HTR-8/SVneo (cell line): ENCODE data around the gene KIAA0319L.

Experiments
- DNase-seq: peaks from one replicate; pipeline ENCODE4 v3.0.0; 2011; ENCODE audit warnings: low spot score, mixed read lengths; ENCODE audit not compliant: insufficient read length
- FAIRE-seq: peaks from 2 replicates; lab custom pipeline; 2011; peaks lifted over from hg19 to GRCh38; lab: Jason Lieb, UNC

KIAA0319L gene

DNA sequence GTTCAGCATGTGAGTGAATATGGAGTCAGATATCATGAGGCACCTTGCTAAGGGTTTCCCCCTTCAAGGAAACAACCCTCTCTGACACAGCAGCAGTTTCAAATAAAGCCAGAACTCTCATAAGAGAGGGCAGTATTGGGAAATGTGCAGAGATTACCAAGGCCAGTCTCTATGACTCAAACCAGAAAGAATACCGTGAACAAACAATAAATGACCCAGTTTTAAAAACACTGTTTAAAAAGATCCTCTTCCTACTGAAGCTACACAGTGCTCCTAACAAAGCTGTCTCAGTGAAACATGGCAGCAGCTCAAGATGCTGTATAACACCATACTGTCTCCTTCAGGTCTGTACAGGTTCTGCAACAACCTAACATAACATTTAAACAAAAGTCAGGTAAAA is 102.6 kb downstream of the KIAA0319L start:
- DNase-seq (no peak), FAIRE-seq (no peak)

GRCh38 chr1:35454176-35454575 is 103.0 kb downstream of the KIAA0319L start:
- no peak for FAIRE-seq
- no peak for DNase-seq

DNA sequence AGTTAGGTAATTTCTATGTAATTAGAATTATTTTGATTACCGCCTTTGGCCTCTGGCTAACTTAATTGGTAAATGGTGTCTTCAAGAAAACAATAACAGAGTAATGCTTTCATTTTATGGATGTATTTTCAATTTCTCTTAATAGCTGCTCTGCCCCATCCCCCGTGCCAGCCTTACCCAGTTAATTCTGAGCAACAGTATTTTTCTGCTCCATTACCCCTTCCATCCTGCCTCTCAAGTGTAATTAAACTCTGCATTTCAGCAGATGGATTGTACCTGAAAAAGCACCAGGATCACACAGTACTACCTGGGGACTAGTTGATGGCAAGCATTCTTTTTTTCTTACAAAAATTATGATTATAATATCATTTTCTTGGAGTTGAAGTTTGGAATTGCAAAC is 104.2 kb downstream of the KIAA0319L start:
- no peak for DNase-seq
- FAIRE-seq, result no peak

DNA sequence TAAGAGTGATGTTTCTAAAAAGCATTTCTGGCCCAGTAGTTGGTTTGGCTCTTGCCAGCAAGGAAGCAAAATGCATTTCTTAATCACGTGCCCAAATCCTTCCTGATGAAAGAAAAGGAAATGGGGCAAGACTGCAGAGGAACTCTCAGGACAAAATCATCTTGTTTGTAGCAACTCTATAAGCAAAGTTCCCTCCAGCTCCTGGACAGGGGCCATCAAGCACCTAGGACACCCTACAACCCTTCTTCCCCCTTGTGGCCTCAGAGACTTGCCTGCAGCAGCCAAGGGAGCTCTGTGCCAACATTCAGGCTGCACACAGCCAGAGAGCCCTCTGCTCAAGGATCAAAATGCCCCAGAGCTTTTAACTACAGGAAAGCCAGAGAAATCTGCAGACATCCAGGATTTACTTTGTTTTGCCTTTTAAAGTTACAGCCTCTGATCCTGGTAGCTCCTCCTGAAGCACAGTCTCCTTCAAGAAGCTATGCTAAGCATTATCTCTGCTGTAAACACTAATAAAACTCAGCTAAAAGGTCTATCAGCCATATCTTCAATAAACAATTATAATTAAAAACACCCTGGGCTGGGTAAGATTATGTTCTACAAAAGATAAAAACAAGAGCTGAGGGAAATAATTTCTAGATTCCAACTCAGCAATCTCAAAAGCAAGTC is 105.0 kb downstream of the KIAA0319L start:
- DNase-seq (no peak), FAIRE-seq (no peak)

GRCh38 chr1:35451125-35451528 is 106.1 kb downstream of the KIAA0319L start:
- FAIRE-seq, result no peak
- DNase-seq, result peak; percentile 48

DNA sequence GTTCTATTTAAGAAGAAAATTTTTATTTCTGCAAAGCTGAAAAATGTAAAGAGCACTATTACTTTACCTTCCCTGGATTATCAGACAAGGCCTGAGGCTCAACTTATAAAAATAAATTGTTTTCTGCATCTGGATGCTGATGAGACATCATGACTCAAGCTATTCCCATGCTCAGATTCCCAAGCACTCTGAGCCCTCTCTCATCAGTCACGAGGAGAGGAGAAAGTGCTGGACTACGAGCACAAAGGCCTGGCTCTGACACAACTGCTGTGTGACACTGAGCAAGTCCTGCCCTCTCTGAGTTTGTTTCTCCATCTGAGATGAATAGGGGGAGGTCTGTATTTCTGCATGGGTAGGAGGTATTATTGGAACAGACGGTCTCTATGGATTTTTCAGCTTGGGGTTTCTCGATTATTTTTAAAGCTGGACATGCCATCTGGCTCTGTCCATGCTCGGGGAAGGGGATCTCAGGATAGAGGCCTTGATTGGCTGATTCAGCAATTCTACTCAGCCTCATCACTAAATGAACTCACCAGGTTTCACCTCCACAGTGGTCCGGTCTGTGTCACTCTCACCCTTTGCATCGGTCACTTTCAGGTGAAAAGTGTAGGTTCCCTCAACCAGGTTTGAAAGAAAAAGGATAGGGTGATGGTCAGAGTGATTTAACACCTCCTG is 107.7 kb downstream of the KIAA0319L start:
- DNase-seq, result no peak
- FAIRE-seq, result no peak

DNA sequence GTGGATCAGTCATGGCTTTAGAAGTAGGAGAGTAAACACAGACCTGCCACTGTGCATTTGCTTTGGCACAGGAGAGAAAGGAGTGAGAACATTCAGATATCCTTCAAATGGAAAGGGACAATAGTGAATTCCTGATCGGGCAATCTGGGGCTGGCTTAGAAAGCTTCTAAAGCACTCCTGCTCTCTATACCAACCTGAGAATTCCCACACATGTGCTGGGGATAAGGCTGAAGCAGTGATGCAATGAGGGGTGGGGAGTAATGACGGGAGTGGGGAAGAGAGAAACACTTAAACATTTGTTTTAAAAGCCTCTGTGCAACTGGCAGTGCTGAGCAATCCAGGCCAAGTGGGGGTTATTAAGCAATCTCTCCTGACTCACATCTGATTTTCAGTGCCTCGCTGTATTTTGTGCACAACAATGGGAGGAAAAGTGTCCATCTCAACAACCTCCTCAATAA is 108.8 kb downstream of the KIAA0319L start:
- DNase-seq (no peak), FAIRE-seq (no peak)

- FAIRE-seq, result no peak
- no peak for DNase-seq
Observed at GRCh38 chr1:35447278-35447677, 109.9 kb downstream of the KIAA0319L start.

- no peak for DNase-seq
- FAIRE-seq, result no peak
Observed at GRCh38 chr1:35444519-35444774, 112.8 kb downstream of the KIAA0319L start.

DNA sequence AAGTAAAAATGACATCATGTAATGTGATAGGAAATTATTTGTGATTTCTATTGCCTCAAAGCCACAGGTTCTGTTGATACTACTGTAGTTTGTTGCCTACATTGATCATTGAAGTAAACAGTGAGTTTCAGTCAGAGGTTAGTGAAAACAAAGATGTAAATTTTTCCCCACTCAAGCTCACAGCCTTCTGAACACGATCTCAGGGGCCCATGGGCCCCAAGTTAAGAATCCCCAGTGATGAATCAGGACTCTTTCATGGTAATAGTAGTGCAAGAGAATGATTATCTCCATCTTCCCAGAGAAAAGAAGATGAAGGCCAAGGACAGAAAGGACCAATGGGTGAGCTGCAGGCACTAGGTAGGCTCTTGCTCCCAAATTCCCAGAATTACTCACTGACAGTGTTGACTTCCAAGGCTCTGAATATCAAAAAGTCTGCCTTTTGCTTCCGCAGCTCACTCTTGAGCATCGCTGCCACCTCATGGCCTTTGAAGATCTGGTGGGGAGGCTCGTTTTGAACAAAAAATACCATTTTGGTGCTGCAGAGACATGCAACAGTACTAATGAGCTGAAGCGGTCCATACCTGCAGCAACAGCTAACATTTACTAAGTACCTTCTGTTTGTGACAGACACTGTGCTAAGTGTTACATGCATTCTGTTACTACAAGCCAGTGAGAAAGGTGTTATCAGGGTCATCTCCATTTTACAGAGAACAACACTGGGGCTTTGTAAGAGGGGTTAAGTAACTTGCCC is 113.3 kb downstream of the KIAA0319L start:
- FAIRE-seq, result no peak
- no peak for DNase-seq

- FAIRE-seq (no peak), DNase-seq (no peak)
Observed at GRCh38 chr1:35442734-35443133, 114.5 kb downstream of the KIAA0319L start.

- FAIRE-seq (no peak), DNase-seq (no peak)
Observed at GRCh38 chr1:35441926-35442579, 115.2 kb downstream of the KIAA0319L start.

DNA sequence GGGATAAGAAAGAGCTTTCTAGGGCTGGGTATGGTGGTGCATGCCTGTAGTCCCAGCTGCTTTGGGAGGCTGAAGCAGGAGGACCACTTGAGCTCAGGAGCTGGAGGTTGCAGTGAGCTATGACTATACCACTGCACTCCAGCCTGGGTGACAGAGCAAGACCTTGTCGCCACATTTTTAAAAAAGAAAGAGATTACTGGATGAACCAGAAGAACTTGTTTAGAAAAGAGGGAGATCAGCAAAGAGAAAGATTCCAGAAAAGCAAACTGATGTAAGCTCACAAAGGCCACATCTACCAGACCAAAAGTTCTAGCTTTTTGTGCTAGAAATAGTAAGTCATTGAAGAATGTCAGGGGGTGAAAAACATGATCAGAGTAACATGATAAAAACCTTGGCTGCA is 117.6 kb downstream of the KIAA0319L start:
- DNase-seq (no peak), FAIRE-seq (no peak)

- FAIRE-seq (no peak), DNase-seq (no peak)
Observed at GRCh38 chr1:35437200-35437599, 120.0 kb downstream of the KIAA0319L start.

- DNase-seq (no peak), FAIRE-seq (no peak)
Observed at GRCh38 chr1:35436078-35436477, 121.1 kb downstream of the KIAA0319L start.

DNA sequence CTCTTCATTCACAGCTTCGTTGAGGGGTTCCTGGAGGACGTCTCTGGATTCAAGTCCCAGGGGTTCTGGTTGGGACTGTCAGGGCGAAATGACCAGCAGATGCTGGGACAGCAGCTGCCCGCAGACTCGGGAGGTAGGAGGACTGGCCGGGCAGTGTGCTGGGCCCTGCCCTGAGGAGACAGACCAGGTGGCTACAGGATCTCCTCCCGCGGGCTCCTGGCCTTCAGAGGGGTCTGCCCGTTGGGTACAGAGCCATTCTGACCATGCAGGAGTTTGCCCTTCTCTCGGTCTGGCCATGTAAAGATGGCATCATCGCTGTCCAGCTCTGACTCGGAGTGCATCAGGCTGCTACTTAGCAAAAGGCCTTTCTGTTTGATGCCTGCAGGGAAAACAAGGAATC is 122.5 kb downstream of the KIAA0319L start:
- DNase-seq (no peak), FAIRE-seq (no peak)

- FAIRE-seq (no peak), DNase-seq (no peak)
Observed at GRCh38 chr1:35433714-35434113, 123.5 kb downstream of the KIAA0319L start.

- FAIRE-seq, result no peak
- no peak for DNase-seq
Observed at GRCh38 chr1:35432231-35432630, 125.0 kb downstream of the KIAA0319L start.

- DNase-seq (no peak), FAIRE-seq (no peak)
Observed at GRCh38 chr1:35431173-35431599, 126.0 kb downstream of the KIAA0319L start.

DNA sequence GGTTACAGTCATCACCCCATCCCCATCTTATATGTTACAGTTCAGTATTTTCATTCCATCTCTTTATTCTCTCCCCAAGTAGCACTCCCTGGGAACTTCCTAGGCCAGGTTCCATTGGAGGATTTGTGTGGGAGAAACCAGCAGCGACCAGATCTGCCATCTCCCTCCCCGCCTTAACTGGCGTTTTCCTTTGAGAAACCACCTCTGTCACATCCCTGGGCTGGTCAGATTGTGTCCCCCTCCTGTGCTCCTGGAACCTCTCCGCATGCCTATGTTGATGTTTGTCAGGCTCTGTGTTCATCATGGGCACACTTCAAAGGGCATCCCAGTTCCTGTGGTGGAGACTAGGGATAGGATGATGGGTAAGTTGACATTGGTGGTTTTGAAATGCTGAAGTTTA is 126.4 kb downstream of the KIAA0319L start:
- no peak for FAIRE-seq
- no peak for DNase-seq

GRCh38 chr1:35428360-35428759 is 128.8 kb downstream of the KIAA0319L start:
- DNase-seq (no peak), FAIRE-seq (no peak)
